Measurements from ENCODE around the gene KRT10.
"Not testable (repeated sequence)": the region's sequence is repeated elsewhere in the genome, so short reads cannot be mapped to it uniquely, and the experiment has no call there.

Gene KRT10

GRCh38 chr17:40822132-40822812, at the start of gene KRT10:
TSS of gene KRT10 (minus strand) at chr17:40822614. CDS start at chr17:40822585, 29 bp downstream.
- DNase-seq: no peak

DNA sequence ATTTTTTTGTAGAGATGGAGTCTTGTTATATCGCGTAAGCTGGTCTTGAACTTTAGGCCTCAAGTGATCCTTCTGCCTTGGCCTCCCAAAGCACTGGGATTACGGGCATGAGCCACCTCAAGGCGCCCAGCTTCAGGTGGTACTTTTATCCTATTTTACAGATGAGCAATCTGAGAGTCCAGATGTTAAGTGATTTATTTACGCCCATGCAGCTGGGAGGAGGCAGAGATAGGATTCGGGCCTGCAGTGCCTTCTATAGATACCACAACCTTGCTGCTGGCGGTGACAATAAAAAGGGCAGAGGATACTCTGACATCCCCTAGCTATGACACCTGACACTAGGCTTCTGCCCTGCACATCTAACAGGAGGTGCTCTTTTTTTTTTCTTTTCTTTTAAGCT, 48.9 kb upstream of the KRT10 start:
- no peak for DNase-seq

GRCh38 chr17:40870136-40870535, 47.7 kb upstream of the KRT10 start:
- no peak for DNase-seq

- DNase-seq: no peak
These were observed 44.4 kb upstream of the KRT10 start, which contains the start of gene KRT12 for GRCh38 chr17:40866838-40867237. TSS of gene KRT12 (minus strand) at chr17:40867223. CDS start at chr17:40867186, 37 bp downstream.

- no peak for DNase-seq
These were observed 42.4 kb upstream of the KRT10 start for GRCh38 chr17:40864661-40865390.

GRCh38 chr17:40862985-40863733, 40.7 kb upstream of the KRT10 start:
- DNase-seq: no peak

GRCh38 chr17:40859536-40859935, 37.1 kb upstream of the KRT10 start:
- no peak for DNase-seq

DNA sequence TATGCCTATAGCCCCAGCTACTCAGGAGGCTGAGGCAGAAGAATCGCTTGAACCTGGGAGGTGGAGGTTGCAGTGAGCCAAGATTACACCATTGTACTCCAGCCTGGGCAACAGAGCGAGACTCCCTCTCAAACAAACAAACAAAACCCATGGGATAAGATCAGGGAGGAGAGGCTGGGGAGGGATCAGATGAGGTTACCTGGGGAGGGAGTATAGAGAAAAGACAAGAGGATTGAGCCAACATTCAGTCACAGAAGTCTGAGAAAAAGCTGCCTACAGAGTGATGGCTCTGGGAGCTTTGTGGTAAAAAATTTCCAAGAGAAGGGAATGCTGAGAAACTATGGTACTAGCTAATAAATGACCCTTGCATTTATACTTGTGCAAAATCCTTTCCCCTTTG, 36.3 kb upstream of the KRT10 start:
- not testable (repeated sequence) for DNase-seq

- no peak for DNase-seq
These were observed 35.1 kb upstream of the KRT10 start for GRCh38 chr17:40857535-40857934.

DNA sequence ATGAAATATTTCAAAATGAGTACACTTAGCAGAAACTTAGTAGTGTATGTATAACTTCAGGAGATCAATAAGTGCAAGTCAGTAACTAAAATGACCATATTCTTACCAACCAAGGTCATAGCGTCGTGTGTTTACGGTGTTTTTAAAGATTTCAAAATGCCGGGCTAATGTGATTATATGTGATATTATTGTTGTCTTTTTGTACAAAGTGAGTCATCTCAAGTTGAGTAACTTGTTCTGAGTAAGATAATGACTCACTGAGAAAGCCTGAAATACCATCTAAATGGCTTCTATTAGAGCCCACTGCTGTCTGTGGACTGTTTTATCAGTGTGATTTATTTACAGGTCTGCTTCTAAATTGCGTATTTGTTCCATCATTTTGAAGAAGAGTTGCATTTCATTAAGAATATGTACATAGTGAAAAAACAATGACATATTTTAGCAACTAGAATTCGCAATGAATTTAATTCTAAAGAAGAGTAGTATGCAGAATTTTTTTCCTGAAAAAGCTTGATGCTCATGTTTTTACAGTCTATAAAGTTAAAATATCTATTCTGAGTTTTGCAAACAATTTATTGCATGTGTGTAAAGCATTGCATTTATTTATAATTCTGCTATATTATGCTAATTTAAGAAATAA, 31.9 kb upstream of the KRT10 start:
- no peak for DNase-seq

DNA sequence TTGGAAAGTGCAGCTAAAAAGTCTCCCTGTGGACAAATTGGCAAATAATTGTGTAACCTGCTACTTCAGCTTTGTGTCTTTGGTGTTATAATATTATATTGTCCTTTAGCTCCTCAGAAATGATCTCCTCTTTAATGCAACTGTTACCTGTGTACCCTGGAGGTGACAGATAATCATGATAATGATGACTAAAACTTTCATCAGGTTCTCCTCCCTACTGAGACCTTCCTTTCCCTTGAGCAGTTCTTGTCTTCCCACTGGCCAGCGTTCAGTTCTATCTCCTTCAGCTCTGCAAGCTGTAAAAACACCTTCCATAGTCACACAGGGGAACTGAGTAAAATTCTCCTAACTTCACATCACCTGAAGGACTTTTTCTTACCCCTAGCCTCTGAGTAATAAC, 29.9 kb upstream of the KRT10 start:
- DNase-seq: no peak

DNA sequence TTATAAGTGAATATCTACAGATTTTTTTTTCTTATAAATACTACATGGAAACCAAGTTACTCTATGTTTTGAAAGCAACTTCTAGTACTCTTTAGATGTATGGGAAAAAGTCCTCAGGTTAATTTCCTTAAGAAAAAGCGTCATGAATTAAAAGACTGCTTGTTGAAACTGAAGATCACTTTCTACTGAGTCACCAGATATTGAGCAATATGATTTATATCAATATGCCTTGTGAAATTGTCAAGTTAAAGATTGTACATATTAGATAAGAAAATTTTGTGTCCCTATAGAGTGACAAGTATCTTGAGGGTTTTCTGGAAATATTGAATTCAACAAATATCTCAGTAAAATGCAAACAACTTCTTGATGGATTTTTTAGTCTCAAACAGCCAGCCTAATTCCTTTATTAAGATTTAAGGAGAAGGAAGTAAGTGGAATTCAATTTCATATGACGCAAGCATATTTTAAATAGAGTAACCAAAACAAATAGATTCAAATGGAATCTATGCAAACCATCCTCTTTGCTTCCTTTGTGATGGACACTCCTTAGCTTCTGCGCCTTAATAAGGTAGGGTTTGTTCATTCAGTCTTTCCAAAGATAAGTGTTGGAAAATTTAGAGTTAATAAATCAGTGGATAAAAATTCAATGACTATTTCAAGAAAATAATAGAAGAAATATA, 28.0 kb upstream of the KRT10 start:
- DNase-seq: no peak

DNA sequence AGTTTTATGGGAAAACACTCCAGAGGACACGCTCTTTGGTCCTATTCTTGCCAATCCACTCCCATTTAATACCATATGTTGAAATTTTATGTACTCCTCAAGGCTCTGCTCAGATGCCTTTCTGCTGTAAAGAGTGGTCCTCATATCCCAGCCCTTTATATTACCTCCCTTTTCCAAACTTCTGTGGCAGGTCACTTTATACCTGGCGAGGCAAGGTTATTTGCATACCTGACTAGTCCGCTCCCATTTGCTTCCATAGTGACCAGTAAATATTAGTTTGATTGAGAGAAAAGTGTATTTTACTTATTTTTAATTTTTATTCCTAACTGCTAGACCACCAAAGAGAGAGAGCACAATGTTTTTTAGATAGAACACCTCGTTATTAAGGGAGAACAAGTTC, 27.3 kb upstream of the KRT10 start:
- no peak for DNase-seq

- DNase-seq: no peak
These were observed 26.3 kb upstream of the KRT10 start for GRCh38 chr17:40848583-40849235.

- no peak for DNase-seq
These were observed 24.2 kb upstream of the KRT10 start for GRCh38 chr17:40846515-40847144.

GRCh38 chr17:40844671-40845107, 22.3 kb upstream of the KRT10 start:
- no peak for DNase-seq

DNA sequence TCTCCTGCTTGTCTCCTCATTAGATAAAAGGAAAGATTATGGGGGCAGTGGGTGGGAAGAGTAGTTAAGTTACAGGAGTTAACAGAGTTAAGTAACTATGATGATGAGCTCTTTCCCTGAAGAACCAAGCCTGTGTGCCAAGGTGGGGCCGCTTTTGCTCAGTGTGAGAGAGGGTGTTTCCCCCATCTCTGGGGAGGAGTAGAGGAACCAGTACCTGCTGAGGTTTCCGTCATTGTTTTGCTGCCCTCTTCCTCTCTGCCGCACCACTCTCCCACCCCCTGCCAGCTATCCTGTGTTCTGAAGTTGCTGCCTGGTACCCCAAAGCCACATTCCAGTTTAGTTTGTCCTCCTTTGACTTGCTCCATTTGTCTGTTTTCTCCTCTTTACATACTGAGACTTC, 20.8 kb upstream of the KRT10 start:
- no peak for DNase-seq

DNA sequence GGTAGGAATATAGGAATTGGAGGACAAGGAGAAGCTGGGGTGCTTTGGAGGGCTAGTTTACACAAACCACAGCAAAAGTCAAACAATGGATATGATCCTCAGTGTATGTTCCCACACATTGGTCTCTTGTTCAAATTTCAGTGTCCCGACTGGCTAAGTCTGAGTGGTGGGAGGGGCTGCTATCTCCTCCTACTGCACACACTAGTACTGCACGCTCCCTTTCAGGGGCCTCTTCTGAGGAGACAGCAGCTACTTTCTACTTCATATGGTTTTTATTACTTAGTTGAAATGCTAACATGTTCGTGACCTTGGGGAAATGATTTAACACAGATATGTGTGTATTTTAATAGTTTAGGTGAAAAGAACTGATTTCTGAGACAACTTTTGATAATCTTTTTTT, 18.8 kb upstream of the KRT10 start:
- no peak for DNase-seq

DNA sequence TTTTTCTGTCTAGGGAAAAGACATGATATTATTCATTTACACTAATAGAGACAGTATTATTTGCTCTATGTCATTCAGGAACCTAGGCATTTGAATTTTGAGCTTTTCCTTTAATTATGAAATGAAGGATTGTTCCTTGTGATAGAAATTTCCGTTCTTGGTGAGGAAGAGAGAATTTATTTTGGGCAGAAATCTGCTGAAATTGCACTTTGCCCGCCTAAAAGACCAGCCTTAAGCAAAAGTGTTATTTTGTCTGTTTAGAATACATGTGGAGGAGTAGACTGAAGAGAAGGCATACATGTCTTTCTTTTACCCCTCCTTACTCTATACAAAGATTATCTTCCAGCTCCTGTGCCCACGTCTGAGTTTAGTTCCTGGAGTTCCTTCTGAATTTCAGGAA, 16.8 kb upstream of the KRT10 start:
- DNase-seq: no peak

- DNase-seq: no peak
These were observed 13.6 kb upstream of the KRT10 start for GRCh38 chr17:40836020-40836419.

DNA sequence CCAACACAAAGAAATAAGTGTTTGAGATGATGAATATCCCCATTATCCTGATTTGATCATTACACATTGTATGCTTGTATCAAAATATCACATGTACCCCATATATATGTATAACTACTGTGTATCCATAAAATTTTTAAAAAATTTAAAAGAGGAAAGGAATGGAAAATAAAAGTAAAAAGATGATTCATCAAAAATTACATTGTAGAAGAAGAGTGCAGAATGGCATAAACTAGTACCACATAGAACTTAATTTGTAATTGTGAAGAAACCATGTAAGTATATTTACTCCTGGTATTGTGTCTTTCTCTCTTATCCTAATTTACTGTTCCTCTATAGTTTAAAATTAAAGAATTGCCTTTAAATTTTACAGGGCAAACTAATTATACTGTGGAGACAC, 11.5 kb upstream of the KRT10 start:
- DNase-seq: no peak

GRCh38 chr17:40832840-40833239, 10.4 kb upstream of the KRT10 start:
- no peak for DNase-seq

Measured in activated gamma-delta T cell treated with Interleukin-2 at 50 U/mL for 16 hours (primary cell).